DND-41 (cell line): Measurements from ENCODE around the gene SLC22A17.

Experiments
- EZH2 ChIP-seq: IDR thresholded peaks from 3 replicates; pipeline ENCODE4 v1.6.1; 2012; ENCODE audit warnings: borderline replicate concordance, low read depth, mild to moderate bottlenecking, moderate library complexity, low read length, inconsistent platforms; ENCODE audit not compliant: severe bottlenecking
- TF ChIP-seq, protein P1 (sequence below): IDR thresholded peaks from 2 replicates; pipeline ENCODE4 v1.5.1; 2012; ENCODE audit warnings: borderline replicate concordance, low read length, moderate library complexity, mild to moderate bottlenecking; ENCODE audit not compliant: poor library complexity, severe bottlenecking; ENCODE audit errors: extremely low read depth

DNA sequence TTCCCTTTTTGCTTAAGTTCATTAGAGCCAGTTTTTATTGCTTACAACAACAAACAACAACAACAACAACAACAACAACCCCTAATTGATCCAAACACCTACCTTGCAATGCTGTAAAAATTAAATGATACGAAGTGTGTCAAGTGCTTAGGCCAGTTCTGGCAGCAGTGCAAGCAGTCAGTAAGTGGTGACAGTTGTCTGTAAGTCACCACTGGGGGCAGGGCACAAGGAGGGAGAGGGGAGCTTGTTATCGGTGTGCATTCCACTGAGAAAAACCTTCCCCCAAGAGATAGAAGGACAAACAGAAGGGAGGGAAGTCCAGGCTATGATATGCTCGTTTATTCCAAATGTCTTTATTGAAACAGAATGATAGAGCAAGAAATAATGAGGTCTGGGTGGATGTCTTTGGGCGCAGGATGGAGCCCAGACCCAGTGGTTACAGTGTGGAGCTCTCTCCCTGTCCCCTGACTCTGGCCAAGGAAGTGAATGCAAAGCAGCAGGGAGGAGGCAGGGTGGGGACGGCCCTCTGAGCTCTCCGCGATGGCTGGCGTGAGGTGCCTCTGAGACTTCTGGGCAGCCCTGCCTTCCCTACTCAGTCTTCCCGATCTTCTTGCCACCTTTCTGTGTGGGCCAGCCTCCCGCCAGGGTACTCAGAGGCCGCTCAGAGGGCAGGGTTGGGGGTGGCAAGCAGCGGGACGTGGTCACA, 6.5 kb downstream of the SLC22A17 start:
- TF ChIP-seq, protein P1, sequence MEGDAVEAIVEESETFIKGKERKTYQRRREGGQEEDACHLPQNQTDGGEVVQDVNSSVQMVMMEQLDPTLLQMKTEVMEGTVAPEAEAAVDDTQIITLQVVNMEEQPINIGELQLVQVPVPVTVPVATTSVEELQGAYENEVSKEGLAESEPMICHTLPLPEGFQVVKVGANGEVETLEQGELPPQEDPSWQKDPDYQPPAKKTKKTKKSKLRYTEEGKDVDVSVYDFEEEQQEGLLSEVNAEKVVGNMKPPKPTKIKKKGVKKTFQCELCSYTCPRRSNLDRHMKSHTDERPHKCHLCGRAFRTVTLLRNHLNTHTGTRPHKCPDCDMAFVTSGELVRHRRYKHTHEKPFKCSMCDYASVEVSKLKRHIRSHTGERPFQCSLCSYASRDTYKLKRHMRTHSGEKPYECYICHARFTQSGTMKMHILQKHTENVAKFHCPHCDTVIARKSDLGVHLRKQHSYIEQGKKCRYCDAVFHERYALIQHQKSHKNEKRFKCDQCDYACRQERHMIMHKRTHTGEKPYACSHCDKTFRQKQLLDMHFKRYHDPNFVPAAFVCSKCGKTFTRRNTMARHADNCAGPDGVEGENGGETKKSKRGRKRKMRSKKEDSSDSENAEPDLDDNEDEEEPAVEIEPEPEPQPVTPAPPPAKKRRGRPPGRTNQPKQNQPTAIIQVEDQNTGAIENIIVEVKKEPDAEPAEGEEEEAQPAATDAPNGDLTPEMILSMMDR: no peak
- no peak for TF ChIP-seq EZH2
